ENCODE results near the gene FDXR. TPM values are rescaled to one million over a fixed set of nuclear protein-coding genes. Genes with fewer than 3 reads are reported as not detected.

Gene FDXR
- polyA plus RNA-seq, 1 donor from 2014 or later, result 14.4 TPM

- peak; percentile 86 for TF ChIP-seq EZH2 (IDR thresholded peaks at IDR 0.05; ENCODE audit: borderline replicate concordance, insufficient read depth, low read length, poor library complexity, severe bottlenecking)
- TF ChIP-seq EP300 (conservative IDR thresholded peaks at IDR 0.05; ENCODE audit: poor library complexity, severe bottlenecking), result no peak
- no peaks in the 10 kb centered on the region for H3K79me2 ChIP-seq (replicated peaks; ENCODE audit: insufficient read depth, low read length)
- H3K4me3 ChIP-seq (ENCODE audit: low read length), result peak overlapping the region; percentile 52
- no peaks in the 10 kb centered on the region for H4K20me1 ChIP-seq (ENCODE audit: insufficient read depth)
- no peak overlapping the region for H3K27ac ChIP-seq (ENCODE audit: low read length)
- no peaks in the 10 kb centered on the region for H3K36me3 ChIP-seq (ENCODE audit: insufficient read depth, low read length)
- no peak overlapping the region for H3K4me2 ChIP-seq (ENCODE audit: low read length)
- no peaks in the 10 kb centered on the region for H3F3A ChIP-seq (ENCODE audit: insufficient read depth, low read length, poor library complexity, severe bottlenecking)
- H3K27me3 ChIP-seq (ENCODE audit: insufficient read depth, low read depth, low read length), result peaks cover 68% of the 10 kb centered on the region
- H2AFZ ChIP-seq (ENCODE audit: low read depth, low read length), result no peak overlapping the region
- no peak overlapping the region for H3K9ac ChIP-seq (ENCODE audit: low read length)
- no peaks in the 10 kb centered on the region for H3K9me3 ChIP-seq (ENCODE audit: low read length)
- H3K9me2 ChIP-seq (ENCODE audit: insufficient read depth, low read length), result no peaks in the 10 kb centered on the region
Observed at GRCh38 chr17:74860229-74860871, 12.4 kb downstream of the FDXR start.

DNA sequence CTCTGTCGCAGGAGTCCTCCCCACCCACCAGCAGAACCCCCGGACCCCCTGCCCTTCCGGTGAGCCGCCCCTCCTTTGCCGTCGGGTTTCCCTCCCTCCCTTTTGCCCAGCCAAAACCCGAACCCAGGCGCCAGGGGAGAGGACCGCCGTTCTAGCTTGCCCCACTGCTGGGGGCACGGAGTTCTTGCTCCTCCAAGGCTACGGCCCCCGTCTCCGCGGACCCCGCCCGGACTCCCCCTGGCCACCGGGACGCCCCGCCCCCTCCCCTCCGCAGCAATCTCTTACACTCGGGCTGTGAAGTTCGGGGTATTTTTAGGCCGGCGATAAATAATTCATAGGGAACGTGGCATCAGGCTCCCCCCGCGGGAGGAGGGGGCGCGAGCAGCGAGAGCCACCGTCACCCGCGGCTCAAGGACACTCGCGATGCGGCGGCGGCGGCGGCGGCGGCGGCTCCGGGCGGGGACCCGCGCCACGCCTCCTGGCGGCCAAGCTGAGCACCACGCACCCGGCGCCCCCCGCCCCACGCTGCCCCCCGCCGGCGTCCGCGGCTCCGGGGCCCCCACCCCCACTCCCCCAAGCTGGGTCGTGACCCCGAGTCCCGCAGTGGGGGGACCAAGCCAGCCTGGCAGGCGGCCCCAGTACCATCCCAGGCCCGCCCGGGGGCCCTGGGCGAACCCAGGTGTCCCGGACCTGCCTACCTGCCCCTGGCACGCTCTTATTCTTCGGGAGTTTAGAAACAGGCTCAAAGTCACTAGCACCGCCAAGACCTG lies 13.2 kb downstream of the FDXR start, which contains the start of gene GRIN2C:
Gene GRIN2C (minus strand): TSS at position 427 of the 770 bp plus-strand sequence. CDS start 4,793 bp downstream, outside the sequence.
- Histone ChIP-seq H3K9me3 (ENCODE audit: low read length) (no peaks in the 10 kb centered on the region), H4K20me1 (ENCODE audit: insufficient read depth) (no peaks in the 10 kb centered on the region), H3K9me2 (ENCODE audit: insufficient read depth, low read length) (no peaks in the 10 kb centered on the region), H3K4me2 (ENCODE audit: low read length) (no peak within 1 kb of the TSS), H3K36me3 (ENCODE audit: insufficient read depth, low read length) (no peaks in the 10 kb centered on the region), H2AFZ (ENCODE audit: low read depth, low read length) (no peak within 1 kb of the TSS), H3K27ac (ENCODE audit: low read length) (no peak within 1 kb of the TSS), H3F3A (ENCODE audit: insufficient read depth, low read length, poor library complexity, severe bottlenecking) (no peaks in the 10 kb centered on the region), H3K27me3 (ENCODE audit: insufficient read depth, low read depth, low read length) (peaks cover 75% of the 10 kb centered on the region), H3K9ac (ENCODE audit: low read length) (no peak within 1 kb of the TSS), H3K4me3 (ENCODE audit: low read length) (peak within 1 kb of the TSS; percentile 60), H3K79me2 (replicated peaks; ENCODE audit: insufficient read depth, low read length) (no peaks in the 10 kb centered on the region)
- TF ChIP-seq EZH2 (IDR thresholded peaks at IDR 0.05; ENCODE audit: borderline replicate concordance, insufficient read depth, low read length, poor library complexity, severe bottlenecking) (no peak), TAF1 (IDR thresholded peaks at IDR 0.05; ENCODE audit: low read depth) (no peak), MXI1 (conservative IDR thresholded peaks at IDR 0.05; ENCODE audit: poor library complexity, severe bottlenecking) (no peak), POLR2AphosphoS5 (IDR thresholded peaks at IDR 0.05) (no peak), SMC3 (conservative IDR thresholded peaks at IDR 0.05; ENCODE audit: poor library complexity) (peak; percentile 17)
- TF ChIP-seq, protein P1, sequence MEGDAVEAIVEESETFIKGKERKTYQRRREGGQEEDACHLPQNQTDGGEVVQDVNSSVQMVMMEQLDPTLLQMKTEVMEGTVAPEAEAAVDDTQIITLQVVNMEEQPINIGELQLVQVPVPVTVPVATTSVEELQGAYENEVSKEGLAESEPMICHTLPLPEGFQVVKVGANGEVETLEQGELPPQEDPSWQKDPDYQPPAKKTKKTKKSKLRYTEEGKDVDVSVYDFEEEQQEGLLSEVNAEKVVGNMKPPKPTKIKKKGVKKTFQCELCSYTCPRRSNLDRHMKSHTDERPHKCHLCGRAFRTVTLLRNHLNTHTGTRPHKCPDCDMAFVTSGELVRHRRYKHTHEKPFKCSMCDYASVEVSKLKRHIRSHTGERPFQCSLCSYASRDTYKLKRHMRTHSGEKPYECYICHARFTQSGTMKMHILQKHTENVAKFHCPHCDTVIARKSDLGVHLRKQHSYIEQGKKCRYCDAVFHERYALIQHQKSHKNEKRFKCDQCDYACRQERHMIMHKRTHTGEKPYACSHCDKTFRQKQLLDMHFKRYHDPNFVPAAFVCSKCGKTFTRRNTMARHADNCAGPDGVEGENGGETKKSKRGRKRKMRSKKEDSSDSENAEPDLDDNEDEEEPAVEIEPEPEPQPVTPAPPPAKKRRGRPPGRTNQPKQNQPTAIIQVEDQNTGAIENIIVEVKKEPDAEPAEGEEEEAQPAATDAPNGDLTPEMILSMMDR (IDR thresholded peaks at IDR 0.05; ENCODE audit: poor library complexity, severe bottlenecking), result peak; percentile 43

- Histone ChIP-seq H3K4me2 (ENCODE audit: low read length) (no peak overlapping the region), H3K36me3 (ENCODE audit: insufficient read depth, low read length) (no peaks in the 10 kb centered on the region), H3K27me3 (ENCODE audit: insufficient read depth, low read depth, low read length) (peaks cover 83% of the 10 kb centered on the region), H3K9me3 (ENCODE audit: low read length) (no peaks in the 10 kb centered on the region), H2AFZ (ENCODE audit: low read depth, low read length) (no peak overlapping the region), H3K79me2 (replicated peaks; ENCODE audit: insufficient read depth, low read length) (no peaks in the 10 kb centered on the region), H3K4me3 (ENCODE audit: low read length) (peak overlapping the region; percentile 60), H3K9ac (ENCODE audit: low read length) (no peak overlapping the region), H4K20me1 (ENCODE audit: insufficient read depth) (no peaks in the 10 kb centered on the region), H3K27ac (ENCODE audit: low read length) (no peak overlapping the region), H3K9me2 (ENCODE audit: insufficient read depth, low read length) (no peaks in the 10 kb centered on the region), H3F3A (ENCODE audit: insufficient read depth, low read length, poor library complexity, severe bottlenecking) (no peaks in the 10 kb centered on the region)
- no peak for TF ChIP-seq SMC3 (conservative IDR thresholded peaks at IDR 0.05; ENCODE audit: poor library complexity)
- no peak for TF ChIP-seq POLR2AphosphoS5 (IDR thresholded peaks at IDR 0.05)
Observed at GRCh38 chr17:74858672-74859458, 13.9 kb downstream of the FDXR start.

Measured in neural cell (in vitro differentiated cells).